DMS 273 treated with DMSO at 0.1 percent for 48 hours (cell line): ENCODE results near the gene SFT2D2.
"Not testable (repeated sequence)": the region's sequence is repeated elsewhere in the genome, so short reads cannot be mapped to it uniquely, and the experiment has no call there.

Experiments used
- DNase-seq: peaks from one replicate; lab custom pipeline; 2025; lab: John Stamatoyannopoulos, UW

SFT2D2 gene

DNA sequence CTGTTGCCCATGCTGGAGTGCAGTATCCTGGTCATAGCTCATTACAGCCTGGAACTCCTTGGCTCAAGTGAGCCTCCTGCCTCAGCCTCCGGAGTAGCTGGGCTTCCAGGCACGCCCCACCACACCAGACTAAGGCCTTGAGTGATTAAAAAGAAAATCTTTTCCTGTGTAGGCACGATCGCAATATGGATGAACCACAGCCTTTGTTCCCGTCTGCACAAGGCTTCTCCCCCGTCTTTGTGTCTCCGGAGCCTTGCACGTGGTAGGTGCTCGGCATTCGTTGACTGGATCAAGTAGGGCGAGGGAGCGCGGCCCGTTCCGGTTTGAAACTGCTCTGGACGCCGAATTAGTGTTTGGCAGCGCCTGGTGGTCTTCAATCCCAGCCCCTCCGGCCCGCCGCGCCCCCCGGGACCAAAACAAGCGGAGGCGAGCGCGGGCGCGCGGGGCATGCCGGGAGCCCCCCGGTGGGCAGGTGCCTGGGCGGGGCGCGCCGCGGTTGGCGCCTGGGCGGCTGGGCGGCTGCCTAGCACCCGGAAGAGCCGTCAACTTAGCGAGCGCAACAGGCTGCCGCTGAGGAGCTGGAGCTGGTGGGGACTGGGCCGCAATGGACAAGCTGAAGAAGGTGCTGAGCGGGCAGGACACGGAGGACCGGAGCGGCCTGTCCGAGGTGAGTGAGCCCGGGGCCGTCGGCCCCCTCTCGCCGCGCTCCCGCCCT is at the start of gene SFT2D2:
Gene SFT2D2, plus strand, starts transcription at position 529 of the 715 bp plus-strand sequence. Its CDS starts 76 bp downstream, at position 605.
- DNase-seq = peak; percentile 54

DNA sequence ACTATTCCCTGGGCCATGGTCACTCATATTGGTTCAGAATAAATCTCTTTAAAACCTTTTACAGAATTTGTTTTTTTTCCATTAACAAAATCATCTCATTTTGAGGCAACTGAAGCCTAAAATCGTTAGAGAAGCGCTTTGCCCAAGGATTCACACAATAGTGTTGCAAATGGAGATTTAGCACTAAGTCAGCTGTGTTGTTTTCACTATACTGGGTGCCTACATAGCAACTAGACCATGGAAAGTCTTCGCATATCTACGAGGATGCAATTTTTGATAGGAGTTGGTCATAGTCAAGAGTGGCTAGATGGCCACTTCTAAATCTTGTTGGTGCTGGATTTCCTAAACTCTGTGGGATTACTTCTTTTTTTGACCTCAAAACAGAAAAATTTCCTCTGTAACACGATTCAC is 47.6 kb upstream of the SFT2D2 start:
- no peak for DNase-seq

DNA sequence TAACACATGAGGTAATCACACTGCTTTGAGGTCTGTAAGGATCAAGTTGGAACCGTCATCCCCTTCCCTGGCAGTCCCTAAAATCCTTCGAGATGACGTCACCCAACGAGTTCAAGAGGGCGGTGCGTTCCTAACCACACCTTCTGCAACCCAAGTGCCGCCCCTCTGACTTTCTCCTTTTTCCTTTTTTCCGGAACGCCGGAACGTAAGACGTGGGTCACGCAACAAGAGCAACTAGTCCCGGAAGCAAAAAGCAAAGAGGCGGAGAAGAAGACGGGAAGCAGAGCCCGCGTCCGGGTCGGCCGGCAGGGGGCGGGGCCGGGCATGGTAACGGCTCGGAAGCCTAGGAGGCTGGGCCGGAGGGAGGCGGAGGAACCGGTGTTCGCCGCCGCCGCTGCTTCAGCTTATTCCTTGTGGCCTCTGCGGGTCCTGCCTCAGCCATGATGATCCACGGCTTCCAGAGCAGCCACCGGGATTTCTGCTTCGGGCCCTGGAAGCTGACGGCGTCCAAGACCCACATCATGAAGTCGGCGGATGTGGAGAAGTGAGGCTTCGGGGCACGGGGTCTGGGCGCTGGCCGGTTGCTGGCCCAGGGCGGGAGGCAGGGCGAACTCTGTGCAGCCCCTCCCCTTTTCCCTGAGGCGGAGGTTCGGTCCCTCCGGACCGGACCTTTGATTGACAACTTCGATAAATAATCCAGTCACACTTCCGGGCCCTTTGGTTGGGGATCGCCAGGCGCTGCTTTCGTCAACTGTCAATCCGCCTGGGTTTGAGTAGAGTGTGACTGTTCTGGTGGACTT is 47.0 kb upstream of the SFT2D2 start, which contains the start of gene TIPRL:
Gene TIPRL, plus strand, starts transcription at position 325 of the 800 bp plus-strand sequence. Its CDS starts 116 bp downstream, at position 441.
- peak; percentile 98 for DNase-seq

- DNase-seq = no peak
These were observed 46.2 kb upstream of the SFT2D2 start for GRCh38 chr1:168179438-168180147.

GRCh38 chr1:168180148-168180524 is 45.7 kb upstream of the SFT2D2 start:
- DNase-seq = no peak

DNA sequence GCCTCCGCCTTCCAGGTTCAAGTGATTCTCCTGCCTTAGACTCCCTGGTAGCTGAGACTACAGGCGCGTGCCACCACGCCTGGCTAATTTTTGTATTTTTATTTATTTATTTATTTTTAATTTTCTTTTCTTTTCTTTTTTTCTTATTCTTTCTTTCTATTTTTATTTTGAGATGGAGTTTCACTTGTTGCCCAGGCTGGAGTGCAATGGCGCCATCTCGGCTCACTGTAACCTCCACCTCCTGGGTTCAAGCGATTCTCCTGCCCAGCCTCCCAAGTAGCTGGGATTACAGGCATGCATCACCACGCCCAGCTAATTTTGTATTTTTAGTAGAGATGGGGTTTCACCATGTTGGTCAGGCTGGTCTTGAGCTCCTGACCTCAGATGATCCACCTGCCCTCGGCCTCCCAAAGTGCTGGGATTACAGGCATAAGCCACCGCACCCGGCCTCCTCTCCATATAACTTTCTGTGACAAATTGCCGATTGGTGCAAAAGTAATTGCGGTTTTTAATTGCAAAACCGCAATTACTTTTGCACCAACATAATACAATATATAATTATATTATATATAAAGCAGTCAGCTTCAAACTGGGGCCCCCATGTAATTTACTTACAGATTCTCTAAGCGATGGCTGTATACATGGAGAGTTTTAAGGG is 44.6 kb upstream of the SFT2D2 start:
- not testable (repeated sequence) for DNase-seq

GRCh38 chr1:168187177-168187576 is 38.6 kb upstream of the SFT2D2 start:
- no peak for DNase-seq

DNA sequence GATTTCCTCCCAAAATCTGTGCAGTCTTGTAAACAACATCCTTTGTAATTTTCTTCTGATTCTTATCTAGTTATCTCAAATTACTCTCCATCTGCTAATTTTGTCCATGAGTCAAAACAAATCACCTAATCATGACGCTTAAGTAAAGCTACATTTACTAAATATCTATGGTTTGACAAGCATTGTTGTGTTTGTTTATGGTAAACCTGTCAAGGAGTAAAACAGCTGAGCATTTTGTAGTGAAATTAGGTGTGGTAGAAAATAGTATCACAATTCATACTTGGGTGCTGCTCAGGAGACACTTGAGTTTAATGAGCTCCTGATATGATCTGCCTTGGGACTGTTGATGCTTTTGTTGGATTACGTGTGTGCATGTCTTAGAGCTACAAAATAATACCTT is 35.4 kb upstream of the SFT2D2 start:
- DNase-seq = no peak

GRCh38 chr1:168195199-168196135 is 30.3 kb upstream of the SFT2D2 start:
- DNase-seq = no peak

- DNase-seq = no peak
These were observed 26.7 kb upstream of the SFT2D2 start for GRCh38 chr1:168199056-168199455.

DNA sequence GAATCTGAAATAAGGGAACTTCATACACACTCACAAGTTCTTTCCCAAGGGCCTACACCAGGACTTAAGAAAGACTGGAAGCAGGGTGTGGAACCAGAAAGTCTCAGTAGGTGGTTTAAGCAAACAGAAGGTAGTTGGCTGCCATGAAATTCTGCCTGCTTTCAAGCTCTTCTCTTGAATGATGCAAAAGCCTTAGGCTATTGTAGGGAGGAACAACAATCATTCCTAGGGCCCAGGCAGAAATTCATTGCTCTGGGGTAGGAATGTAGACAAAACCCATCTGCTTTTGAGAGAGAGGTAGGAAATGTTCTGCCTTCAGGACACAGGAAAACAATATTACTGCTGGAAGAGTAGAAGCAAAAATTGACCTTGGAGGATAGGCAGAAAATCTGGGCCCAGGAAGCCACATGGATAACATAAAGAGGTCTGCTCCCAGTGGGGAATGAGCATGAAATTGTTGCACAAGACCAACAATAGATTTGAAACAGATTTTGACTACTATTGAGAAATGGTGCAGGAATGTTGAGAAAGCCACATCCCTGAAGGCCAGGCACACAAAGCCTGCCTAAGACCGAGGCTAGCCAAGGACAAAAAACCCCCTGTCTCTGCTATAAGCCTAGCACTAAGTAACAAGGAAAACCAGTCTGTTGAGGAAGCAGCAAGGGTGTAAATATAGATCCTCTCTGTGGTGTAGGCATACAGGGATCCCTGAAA is 22.7 kb upstream of the SFT2D2 start:
- no peak for DNase-seq

DNA sequence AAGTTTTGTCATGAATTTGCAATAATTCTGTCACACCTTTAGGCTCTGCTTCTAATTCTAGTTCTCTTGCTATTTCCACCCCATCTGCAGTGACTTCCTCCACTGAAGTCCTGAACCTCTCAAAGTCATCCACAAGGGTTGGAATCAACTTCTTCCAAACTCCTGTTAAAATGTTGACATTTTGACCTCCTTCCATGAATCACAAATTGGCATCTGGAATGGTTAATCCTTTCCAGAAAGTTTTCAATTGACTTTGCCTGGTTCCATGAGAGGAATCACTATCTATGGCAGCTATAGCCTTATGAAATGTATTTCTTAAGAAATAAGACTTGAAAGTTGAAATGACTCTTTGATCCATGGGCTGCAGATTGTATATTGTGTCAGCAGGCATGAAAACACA is 19.7 kb upstream of the SFT2D2 start:
- DNase-seq = no peak

DNA sequence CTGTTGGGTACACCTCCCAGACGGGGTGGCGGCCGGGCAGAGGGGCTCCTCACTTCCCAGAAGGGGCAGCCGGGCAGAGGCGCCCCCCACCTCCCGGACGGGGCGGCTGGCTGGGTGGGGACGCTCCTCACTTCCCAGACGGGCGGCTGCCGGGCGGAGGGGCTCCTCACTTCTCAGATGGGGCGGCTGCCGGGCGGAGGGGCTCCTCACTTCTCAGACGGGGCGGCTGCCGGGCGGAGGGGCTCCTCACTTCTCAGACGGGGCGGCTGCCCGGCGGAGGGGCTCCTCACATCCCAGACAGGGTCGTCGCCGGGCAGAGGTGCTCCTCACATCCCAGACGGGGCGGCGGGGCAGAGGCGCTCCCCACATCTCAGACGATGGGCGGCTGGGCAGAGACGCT is 18.1 kb upstream of the SFT2D2 start:
- DNase-seq = not testable (repeated sequence)

- DNase-seq = no peak
These were observed 15.5 kb upstream of the SFT2D2 start for GRCh38 chr1:168210312-168210711.

GRCh38 chr1:168213349-168213748 is 12.5 kb upstream of the SFT2D2 start:
- DNase-seq = no peak

- DNase-seq = no peak
These were observed 9.6 kb upstream of the SFT2D2 start for GRCh38 chr1:168216171-168216570.

DNA sequence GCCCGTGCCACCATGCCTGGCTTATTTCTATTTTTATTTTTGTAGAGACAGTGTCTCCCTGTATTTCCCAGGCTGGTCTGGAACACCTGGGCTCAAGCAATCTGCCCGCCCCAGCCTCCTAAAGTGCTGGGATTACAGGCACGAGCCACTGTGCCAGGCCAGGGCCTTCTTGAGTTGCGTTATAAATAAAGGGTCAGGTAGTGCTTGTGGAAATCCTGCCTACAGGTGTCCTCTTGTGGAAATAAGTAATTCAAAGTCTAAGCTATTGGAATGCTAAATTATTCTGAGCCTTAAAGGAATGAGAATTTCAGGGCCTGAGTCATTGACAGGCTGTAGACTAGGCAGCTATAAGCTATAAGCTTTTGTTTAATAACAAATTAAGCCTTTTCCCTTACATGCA is 8.1 kb upstream of the SFT2D2 start:
- DNase-seq = no peak

- no peak for DNase-seq
These were observed 7.1 kb upstream of the SFT2D2 start for GRCh38 chr1:168218658-168219057.

GRCh38 chr1:168220470-168220871 is 5.3 kb upstream of the SFT2D2 start:
- no peak for DNase-seq

DNA sequence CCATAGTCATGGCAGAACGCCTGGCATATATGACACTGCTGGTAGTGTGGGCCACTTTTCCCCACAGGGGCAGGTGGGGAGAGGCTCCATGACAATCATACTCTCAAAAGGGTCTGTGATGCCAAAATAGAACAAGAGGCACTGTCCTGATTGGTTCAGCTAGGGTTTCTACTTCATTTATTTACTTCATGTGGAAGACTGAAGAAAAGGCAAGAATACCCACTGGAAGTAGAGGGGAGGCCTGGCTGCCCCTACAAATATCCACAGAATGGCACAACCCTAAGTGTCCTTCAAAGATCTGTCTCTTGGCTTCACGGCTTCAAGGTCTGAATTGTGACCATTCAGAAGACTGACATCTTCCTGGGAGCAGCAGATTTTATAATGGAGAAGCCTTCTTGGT is 4.5 kb upstream of the SFT2D2 start:
- no peak for DNase-seq
